K562 (cell line): Measurements from ENCODE around the gene SLC35B1. TPM values are rescaled to one million over a fixed set of nuclear protein-coding genes. Genes with fewer than 3 reads are reported as not detected.

ENCODE experiments used
- ATAC-seq: fragments of 200-7000 bp; cut with Tn5 transposase; 3 replicates; pipeline ENCODE4 v1.9.1; 2020; ENCODE audit warnings: moderate library complexity
- BruUV-seq: library from RNA; stranded (reverse); fragments of 400-500 nt; replicated peaks from 2 replicates; lab custom pipeline; 2021; lab: Mats Ljungman, UMichigan
- CTCF ChIA-PET: fragments of 300-600 bp; formaldehyde crosslinking; extraction: SDS; loops from one replicate; lab custom pipeline; 2021; ENCODE audit warnings: low intra/inter-chr PET ratio; lab: Yijun Ruan, JAX
- POLR2A ChIA-PET: fragments of 300-600, 350-650 bp; sonication (Branson Sonifier 250); formaldehyde crosslinking; extraction: SDS; loops from one replicate; lab custom pipeline; 2021; ENCODE audit warnings: antibody characterized with exemption, inconsistent platforms; lab: Yijun Ruan, JAX
- DNase-seq, 4 experiments: peaks; one replicate each; pipeline versions ENCODE4 v3.0.0 to v3.0.0-alpha.2; 2011 to 2018; ENCODE audit warnings: low spot score in 3 of 4, mixed read lengths in 3 of 4; ENCODE audit errors: extremely low read depth in 1 of 4
- FAIRE-seq: peaks from 2 replicates; lab custom pipeline; 2011; peaks lifted over from hg19 to GRCh38; lab: Jason Lieb, UNC
- H2AFZ ChIP-seq: 2 replicates; pipeline ENCODE4 v1.6.0; 2011; ENCODE audit warnings: low read depth, low read length, control low read depth, inconsistent platforms
- H3K27ac ChIP-seq: fragments of 200-600 bp; 3 replicates; pipeline ENCODE4 v1.8.0; 2011; ENCODE audit warnings: low read depth, mild to moderate bottlenecking, control low read depth, inconsistent platforms, low read length, moderate library complexity, mixed read lengths; ENCODE audit errors: extremely low read depth
- H3K27me3 ChIP-seq, 2 experiments: fragments of 300-600 bp in 1 of 2; 2 replicates in 1 of 2; 3 replicates in 1 of 2; pipeline versions ENCODE4 v1.6.0 to v1.8.0; 2011; ENCODE audit warnings: inconsistent platforms in 2 of 2, low read length in 2 of 2, mild to moderate bottlenecking in 1 of 2, mixed read lengths in 1 of 2, moderate library complexity in 1 of 2; ENCODE audit not compliant: control insufficient read depth in 2 of 2, insufficient read depth in 2 of 2
- H3K36me3 ChIP-seq: fragments of 300-600 bp; 3 replicates; pipeline ENCODE4 v1.8.0; 2011; ENCODE audit warnings: mild to moderate bottlenecking, low read length, inconsistent platforms; ENCODE audit not compliant: control insufficient read depth, insufficient read depth
- H3K4me1 ChIP-seq, 2 experiments: fragments of 200-600 bp in 1 of 2; replicated peaks in 1 of 2; 2 replicates in 1 of 2; 3 replicates in 1 of 2; pipeline versions ENCODE4 v1.5.1 to v1.8.0; 2011; ENCODE audit warnings: inconsistent platforms in 2 of 2, low read length in 2 of 2, mild to moderate bottlenecking in 1 of 2, mixed read lengths in 1 of 2, moderate library complexity in 1 of 2; ENCODE audit not compliant: control insufficient read depth in 2 of 2, insufficient read depth in 2 of 2
- H3K4me2 ChIP-seq: 2 replicates; pipeline ENCODE4 v1.6.1; 2011; ENCODE audit warnings: low read length, control low read depth, inconsistent platforms, mixed read lengths; ENCODE audit not compliant: insufficient read depth
- H3K4me3 ChIP-seq: fragments of 200-600 bp; sonication (generic), shearing (Covaris generic); 2 replicates; pipeline ENCODE4 v1.5.1; 2016; ENCODE audit warnings: control low read depth, inconsistent platforms
- H3K79me2 ChIP-seq: fragments of 200-600 bp; 3 replicates; pipeline ENCODE4 v1.8.0; 2011; ENCODE audit warnings: low read length, inconsistent platforms; ENCODE audit not compliant: control insufficient read depth, insufficient read depth
- H3K9ac ChIP-seq, 2 experiments: 2 replicates each; pipeline versions ENCODE4 v1.6.0 to v1.6.1; 2011; ENCODE audit warnings: low read depth in 2 of 2, low read length in 2 of 2, control low read depth in 1 of 2, inconsistent platforms in 1 of 2, mild to moderate bottlenecking in 1 of 2, mixed read lengths in 1 of 2; ENCODE audit not compliant: insufficient read depth in 1 of 2
- H3K9me1 ChIP-seq: one replicate; pipeline ENCODE4 v1.6.0; 2011; ENCODE audit warnings: inconsistent platforms, mild to moderate bottlenecking, low read length, moderate library complexity; ENCODE audit not compliant: control insufficient read depth, insufficient read depth
- H3K9me3 ChIP-seq: replicated peaks from 2 replicates; pipeline ENCODE4 v1.5.1; 2011; ENCODE audit warnings: low read depth, low read length, inconsistent platforms; ENCODE audit not compliant: control insufficient read depth, insufficient read depth
- H4K20me1 ChIP-seq: replicated peaks from 2 replicates; pipeline ENCODE4 v1.6.1; 2011; ENCODE audit warnings: low read length, inconsistent platforms, mixed read lengths; ENCODE audit not compliant: control insufficient read depth, insufficient read depth
- C11orf30 ChIP-seq: fragments of 450-650 bp; IDR thresholded peaks from 2 replicates; pipeline ENCODE4 v1.6.1; 2016; ENCODE audit warnings: low read depth, mild to moderate bottlenecking
- PHF8 ChIP-seq: fragments of 200-600 bp; sonication (generic); IDR thresholded peaks from 2 replicates; pipeline ENCODE4 v1.6.1; 2012; ENCODE audit warnings: mixed run types, mild to moderate bottlenecking, inconsistent platforms, low read length, moderate library complexity, borderline replicate concordance
- SMARCA5 ChIP-seq: fragments of 450-650 bp; IDR thresholded peaks from 2 replicates; pipeline ENCODE4 v1.6.1; 2016
- SUPT5H ChIP-seq: fragments of 450-650 bp; IDR thresholded peaks from 2 replicates; pipeline ENCODE4 v1.6.1; 2016
- ZBED1 ChIP-seq: IDR thresholded peaks from 2 replicates; pipeline ENCODE4 v1.6.1; 2014
- ZNF316 ChIP-seq: fragments of 450-650 bp; IDR thresholded peaks from 2 replicates; pipeline ENCODE4 v1.6.1; 2016
- WGBS: fragments of 100-300 bp; shearing (Covaris generic); methylation state at CpG from one replicate; pipeline ENCODE4 v1.1.6; 2016; ENCODE audit warnings: low coverage, mixed read lengths; ENCODE audit not compliant: insufficient coverage; ENCODE audit errors: missing lambda C conversion rate; 5-methylcytosine and 5-hydroxymethylcytosine counted together
- in situ Hi-C: fragments of 300-500 bp; cut with MboI; formaldehyde crosslinking; loops from 4 replicates; pipeline ENCODE4 v1.15.0; 2018; ENCODE audit warnings: inconsistent platforms, mixed read lengths
- intact Hi-C: fragments of 100-400 bp; cut with micrococcal nuclease; formaldehyde crosslinking; loops from 2 replicates; pipeline ENCODE4 v1.14.2; 2022
- polyA plus RNA-seq, 8 experiments: library from polyadenylated mRNA; depleted of rRNA in 4 of 8; stranded (reverse) in 5 of 8; unstranded in 3 of 8; fragments of >200 nt; fragmentation: Nextera tagmentation in 2 of 8; fragmentation: Illumina TruSeq in 1 of 8; extraction: Ambion mirVana in 2 of 8; extraction: Trizol in 1 of 8; gene quantifications; 2 replicates each; pipeline versions ENCODE4 v1.2.1 to v1.2.3, GENCODE V29; 2011 to 2014; ENCODE audit warnings: inconsistent platforms in 1 of 8, missing spikeins in 1 of 8
- total RNA-seq, 7 experiments: library from RNA; depleted of rRNA in 6 of 7; stranded (reverse); fragments of >200 nt in 6 of 7; fragmentation: Illumina TruSeq in 2 of 7; extraction: Trizol in 2 of 7; gene quantifications; 2 replicates each; pipeline versions ENCODE4 v1.2.1 to v1.2.3, GENCODE V29; 2011 to 2021; ENCODE audit warnings: low replicate concordance in 1 of 7
- TF ChIP-seq, protein P1 (sequence below): fragments of 250-450 bp; sonication (Bioruptor Pico); IDR thresholded peaks from 2 replicates; pipeline ENCODE4 v1.5.0; 2021; ENCODE audit warnings: mild to moderate bottlenecking, moderate library complexity
- TF ChIP-seq, protein P2 (sequence below), 2 experiments: IDR thresholded peaks; 2 replicates each; pipeline ENCODE4 v1.6.1; 2011; ENCODE audit warnings: borderline replicate concordance in 1 of 2, control low read depth in 1 of 2, low read depth in 1 of 2, low read length in 1 of 2, mild to moderate bottlenecking in 1 of 2, mixed read lengths in 1 of 2, moderate library complexity in 1 of 2; ENCODE audit not compliant: insufficient read depth in 1 of 2, insufficient read length in 1 of 2, poor library complexity in 1 of 2, severe bottlenecking in 1 of 2; ENCODE audit errors: extremely low read depth in 1 of 2

SLC35B1 gene
- total and polyA plus RNA-seq, 9 of the 15 experiments (the other 6 are each of a cell fraction or from before 2014, with no cell fraction given) = 51.4 to 87.9 (median 66.3) TPM

DNA sequence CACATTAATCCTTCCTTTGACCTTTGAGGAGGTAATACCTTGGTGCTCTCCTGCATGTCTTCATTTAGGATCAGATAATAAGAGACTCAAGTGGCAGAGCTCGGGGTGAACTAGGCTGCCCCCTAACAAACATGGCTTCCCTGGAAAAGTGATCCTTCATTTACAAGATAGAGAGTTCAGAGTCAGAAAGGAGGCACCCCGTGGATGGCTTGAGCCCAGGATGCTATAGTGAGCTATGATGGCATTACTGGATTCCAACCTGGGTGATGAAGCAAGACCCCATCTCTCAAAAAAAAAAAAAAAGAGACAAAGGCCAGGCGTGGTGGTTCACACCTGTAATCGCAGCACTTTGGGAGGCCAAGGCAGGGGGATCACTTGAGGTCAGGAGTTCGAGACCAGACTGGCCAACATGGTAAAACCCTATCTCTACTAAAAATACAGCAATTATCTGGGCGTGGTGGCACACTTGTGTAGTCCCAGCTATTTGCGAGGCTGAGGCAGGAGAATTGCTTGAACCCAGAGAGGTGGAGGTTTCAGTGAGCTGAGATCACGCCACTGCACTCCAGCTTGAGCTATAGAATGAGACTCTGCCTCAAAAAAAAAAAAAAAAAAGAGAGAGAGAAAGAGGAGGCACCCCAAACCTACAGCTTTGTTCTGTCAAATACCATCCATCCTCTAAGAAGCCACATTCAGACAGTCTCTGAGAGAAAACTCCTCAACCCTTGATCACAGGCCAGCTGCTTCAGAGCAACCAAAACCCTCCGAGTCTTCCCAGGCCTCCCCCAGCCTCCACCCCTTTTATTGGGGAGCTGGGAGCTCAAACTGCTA lies 48.8 kb upstream of the SLC35B1 start:
- H3K36me3 ChIP-seq = peaks cover 74% of the 10 kb centered on the region
- no peaks in the 10 kb centered on the region for H3K27me3 ChIP-seq
- H3K4me2 ChIP-seq = no peak overlapping the region
- peaks cover 12% of the 10 kb centered on the region for H3K9me1 ChIP-seq
- intact Hi-C loops (no loop called here), in situ Hi-C loops (no loop called here)
- no peak for TF ChIP-seq SMARCA5
- no peak for TF ChIP-seq PHF8
- H3K9me3 ChIP-seq = no peaks in the 10 kb centered on the region
- peaks cover 94% of the 10 kb centered on the region for H3K79me2 ChIP-seq
- no peak for DNase-seq
- no peak for ATAC-seq
- peaks cover 28 to 63% of the 10 kb centered on the region in 2 experiments for H3K4me1 ChIP-seq
- FAIRE-seq = no peak
- 66% methylated on average over 5 of the region's 9 CpGs for WGBS
- no TSS peak for BruUV-seq
- H4K20me1 ChIP-seq = peaks cover 26% of the 10 kb centered on the region
- H3K27ac ChIP-seq = no peak overlapping the region
- POLR2A ChIA-PET = interaction anchor here (0.5 to 2.0 kb wide), 7 partner anchors 9 to 1844 kb away, joined by 3 to 13 read pairs (median 4); no protein-coding TSS in a partner anchor
- CTCF ChIA-PET = no interaction called here
- H3K4me3 ChIP-seq = no peak overlapping the region
- H3K9ac ChIP-seq = no peak overlapping the region; a peak in 1 of 4 replicates
- H2AFZ ChIP-seq = no peak overlapping the region

DNA sequence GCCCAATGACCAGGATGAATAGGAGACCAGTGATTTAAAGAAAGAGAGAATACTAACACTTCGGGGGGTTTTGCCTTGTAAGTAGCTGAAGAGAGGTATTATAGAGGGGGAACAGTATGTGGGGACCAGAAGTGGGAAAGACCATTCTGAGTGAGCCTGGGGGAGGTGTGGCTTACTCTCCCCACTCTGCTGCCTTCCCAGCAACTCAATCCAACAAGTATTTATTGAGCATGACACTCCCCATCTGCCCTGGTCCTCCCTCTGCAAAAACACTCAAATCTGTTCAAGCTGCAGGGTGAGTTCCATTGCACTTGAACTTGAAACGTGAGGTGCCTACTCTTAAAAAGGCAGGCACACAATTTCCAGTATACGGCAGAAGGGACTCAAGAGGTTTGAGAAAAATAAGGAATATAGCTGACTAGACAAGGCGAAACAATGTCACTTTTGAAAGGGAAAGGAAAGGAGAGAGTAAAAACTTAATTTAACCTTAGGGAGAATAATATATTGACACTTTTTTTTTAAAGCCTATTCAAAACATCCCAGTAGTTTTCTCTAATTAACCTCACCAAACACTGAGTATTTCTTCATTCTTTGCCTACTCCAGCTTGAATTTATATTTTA lies 48.0 kb upstream of the SLC35B1 start:
- Histone ChIP-seq H4K20me1 (peaks cover 23% of the 10 kb centered on the region), H3K4me3 (no peak overlapping the region)
- no TSS peak for BruUV-seq
- TF ChIP-seq, protein P1, sequence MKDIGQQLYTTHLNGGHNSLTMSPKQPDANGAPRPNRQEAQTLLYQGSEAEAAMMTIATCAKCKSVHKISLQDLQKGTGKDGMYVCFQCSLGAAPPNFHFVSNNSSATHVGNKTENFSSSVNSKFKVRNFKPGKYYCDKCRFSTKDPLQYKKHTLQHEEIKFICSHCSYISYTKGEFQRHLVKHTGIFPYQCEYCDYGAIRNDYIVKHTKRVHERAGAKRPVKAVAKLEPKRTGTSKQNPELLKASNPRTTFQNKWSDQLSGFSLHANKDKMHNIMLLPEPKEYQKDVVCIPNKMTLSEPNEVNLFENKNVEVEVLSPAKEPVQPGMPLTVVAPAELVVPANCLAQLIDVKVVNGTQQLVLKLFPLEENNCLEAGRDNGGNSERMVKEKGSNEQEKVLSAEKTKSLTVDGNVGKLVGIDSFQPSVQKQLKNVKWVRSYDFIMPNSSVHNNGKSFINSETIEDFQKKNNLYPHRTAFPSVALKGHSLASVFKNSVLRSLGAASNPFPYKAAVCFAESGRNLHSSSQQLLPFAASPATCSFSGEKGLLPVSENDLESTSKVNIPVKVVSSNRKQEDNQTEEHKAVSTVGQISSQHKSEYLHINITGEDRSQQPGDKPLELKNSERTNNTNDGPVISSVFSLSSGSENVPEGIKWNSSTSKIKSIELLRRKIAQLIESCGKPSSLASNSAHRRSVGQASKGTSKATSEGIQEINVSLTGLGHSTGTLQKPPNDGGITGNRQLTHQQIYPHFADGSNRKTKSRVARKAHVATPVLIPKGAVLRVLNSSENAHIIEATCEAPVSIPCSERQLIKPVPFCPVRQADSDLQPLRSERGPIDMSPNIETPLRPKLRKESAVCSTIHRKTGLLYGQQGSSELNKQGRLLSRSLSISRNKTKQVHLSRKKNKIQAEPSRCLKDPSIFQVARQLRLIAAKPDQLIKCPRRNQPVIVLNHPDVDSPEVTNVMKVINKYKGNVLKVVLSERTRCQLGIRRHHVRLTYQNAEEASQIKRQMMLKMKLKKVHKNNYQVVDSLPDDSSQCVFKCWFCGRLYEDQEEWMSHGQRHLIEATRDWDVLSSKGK (CRISPR knock-in tag) = no peak
- TF ChIP-seq SUPT5H = no peak
- TF ChIP-seq, protein P2, sequence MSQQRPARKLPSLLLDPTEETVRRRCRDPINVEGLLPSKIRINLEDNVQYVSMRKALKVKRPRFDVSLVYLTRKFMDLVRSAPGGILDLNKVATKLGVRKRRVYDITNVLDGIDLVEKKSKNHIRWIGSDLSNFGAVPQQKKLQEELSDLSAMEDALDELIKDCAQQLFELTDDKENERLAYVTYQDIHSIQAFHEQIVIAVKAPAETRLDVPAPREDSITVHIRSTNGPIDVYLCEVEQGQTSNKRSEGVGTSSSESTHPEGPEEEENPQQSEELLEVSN (IDR thresholded peaks at IDR 0.05; ENCODE audit: borderline replicate concordance in 1 of 2, extremely low read depth in 1 of 2, insufficient read depth in 1 of 2, insufficient read length in 1 of 2, low read depth in 1 of 2, low read length in 1 of 2, poor library complexity in 1 of 2, severe bottlenecking in 1 of 2) = no peak
- peak; percentile 60 for TF ChIP-seq ZNF316
- peak; percentile 25; the same call in 1 of the 2 replicates for TF ChIP-seq C11orf30
- no peak for TF ChIP-seq ZBED1

More for the DNA sequence above, 48.0 kb upstream of the SLC35B1 start:
- Histone ChIP-seq H3K4me2 (no peak overlapping the region), H3K9me1 (peaks cover 12% of the 10 kb centered on the region), H3K79me2 (peaks cover 88% of the 10 kb centered on the region), H3K9me3 (no peaks in the 10 kb centered on the region), H3K9ac (no peak overlapping the region), H3K27ac (no peak overlapping the region), H2AFZ (no peak overlapping the region), H3K36me3 (peaks cover 74% of the 10 kb centered on the region), H3K27me3 (no peaks in the 10 kb centered on the region), H3K4me1 (peaks cover 28 to 56% of the 10 kb centered on the region in 2 experiments)
- ChIA-PET POLR2A (interaction anchor here (0.6 to 2.0 kb wide), 5 partner anchors 9 to 57 kb away, joined by 3 to 10 read pairs (median 4); no protein-coding TSS in a partner anchor), CTCF (no interaction called here)
- FAIRE-seq (no peak), ATAC-seq (peak; percentile 15; the same call in 2 of the 3 replicates), DNase-seq (no peak)
- intact Hi-C loops (no loop called here), in situ Hi-C loops (no loop called here)
- WGBS = 67% methylated on average over 4 of the region's 4 CpGs
